Omental fat pad (tissue), 4 donors: Measurements from ENCODE around the gene AKTIP. TPM values are rescaled to one million over a fixed set of nuclear protein-coding genes. Genes with fewer than 3 reads are reported as not detected.

Source experiments
- ATAC-seq: fragments of 150-250 bp; one replicate; pipeline ENCODE4 v1.9.1; 2016; ENCODE audit warnings: mild to moderate bottlenecking, moderate library complexity; ENCODE audit not compliant: low FRiP score
- DNase-seq: peaks from one replicate; pipeline ENCODE4 v3.0.0-alpha.2; 2019; ENCODE audit warnings: low spot score
- total RNA-seq, 4 donors: library from RNA; depleted of rRNA; stranded (reverse); fragments of >200 nt; gene quantifications; one replicate each; pipeline ENCODE4 v1.1.0, GENCODE V29; 2016
- TF ChIP-seq, protein P1 (sequence below), 3 donors: fragments of 450-650 bp; IDR thresholded peaks; one replicate each; pipeline ENCODE4 v1.5.1; 2016 to 2017; ENCODE audit warnings: antibody characterized with exemption in 3 of 3, mild to moderate bottlenecking in 3 of 3, moderate library complexity in 2 of 3

The AKTIP gene
- total RNA-seq, 4 donors from 2014 or later = 22.6 to 57.4 (median 37.6) TPM

DNA sequence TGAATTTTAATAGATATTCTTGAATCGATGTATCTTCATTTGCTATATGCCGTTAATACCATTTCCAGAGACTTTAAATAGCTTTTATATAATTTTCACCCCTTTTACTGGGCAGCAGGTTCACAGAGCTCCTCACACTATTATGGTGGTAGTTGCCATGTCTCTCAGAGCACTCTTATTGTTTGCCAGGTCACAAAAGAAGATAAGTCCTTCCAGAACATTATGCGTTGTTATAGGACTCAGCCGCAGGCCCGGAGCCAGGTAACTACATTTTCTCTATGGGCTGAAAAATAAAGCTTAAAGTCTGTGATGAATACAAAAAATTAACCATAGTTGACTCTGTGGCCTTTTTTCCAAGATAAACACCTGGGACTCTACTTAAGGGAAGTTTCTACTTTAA is 24.0 kb downstream of the AKTIP start:
- ATAC-seq (no peak), DNase-seq (no peak)
- TF ChIP-seq, protein P1, sequence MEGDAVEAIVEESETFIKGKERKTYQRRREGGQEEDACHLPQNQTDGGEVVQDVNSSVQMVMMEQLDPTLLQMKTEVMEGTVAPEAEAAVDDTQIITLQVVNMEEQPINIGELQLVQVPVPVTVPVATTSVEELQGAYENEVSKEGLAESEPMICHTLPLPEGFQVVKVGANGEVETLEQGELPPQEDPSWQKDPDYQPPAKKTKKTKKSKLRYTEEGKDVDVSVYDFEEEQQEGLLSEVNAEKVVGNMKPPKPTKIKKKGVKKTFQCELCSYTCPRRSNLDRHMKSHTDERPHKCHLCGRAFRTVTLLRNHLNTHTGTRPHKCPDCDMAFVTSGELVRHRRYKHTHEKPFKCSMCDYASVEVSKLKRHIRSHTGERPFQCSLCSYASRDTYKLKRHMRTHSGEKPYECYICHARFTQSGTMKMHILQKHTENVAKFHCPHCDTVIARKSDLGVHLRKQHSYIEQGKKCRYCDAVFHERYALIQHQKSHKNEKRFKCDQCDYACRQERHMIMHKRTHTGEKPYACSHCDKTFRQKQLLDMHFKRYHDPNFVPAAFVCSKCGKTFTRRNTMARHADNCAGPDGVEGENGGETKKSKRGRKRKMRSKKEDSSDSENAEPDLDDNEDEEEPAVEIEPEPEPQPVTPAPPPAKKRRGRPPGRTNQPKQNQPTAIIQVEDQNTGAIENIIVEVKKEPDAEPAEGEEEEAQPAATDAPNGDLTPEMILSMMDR (IDR thresholded peaks at IDR 0.05) = no peak

DNA sequence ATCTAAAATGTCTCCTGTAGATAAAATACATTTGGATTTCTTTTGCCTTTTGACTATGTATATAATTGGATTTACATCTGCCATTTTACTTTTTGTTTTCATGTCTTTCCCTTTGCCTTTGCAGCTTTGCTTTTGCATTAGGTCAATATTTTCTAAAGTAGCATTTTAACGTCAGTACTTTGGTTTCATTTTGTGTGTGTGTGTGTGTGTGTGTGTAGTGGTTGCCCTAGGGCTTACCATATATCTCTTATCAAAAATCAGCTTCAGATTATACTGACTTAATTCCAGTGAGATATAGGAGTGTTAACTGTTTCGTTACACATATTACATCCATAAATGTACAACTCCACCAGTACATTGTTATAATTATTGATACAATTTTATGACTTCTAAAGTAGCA is 26.1 kb downstream of the AKTIP start:
- TF ChIP-seq, protein P1 (IDR thresholded peaks at IDR 0.05) = no peak
- ATAC-seq (no peak), DNase-seq (no peak)

DNA sequence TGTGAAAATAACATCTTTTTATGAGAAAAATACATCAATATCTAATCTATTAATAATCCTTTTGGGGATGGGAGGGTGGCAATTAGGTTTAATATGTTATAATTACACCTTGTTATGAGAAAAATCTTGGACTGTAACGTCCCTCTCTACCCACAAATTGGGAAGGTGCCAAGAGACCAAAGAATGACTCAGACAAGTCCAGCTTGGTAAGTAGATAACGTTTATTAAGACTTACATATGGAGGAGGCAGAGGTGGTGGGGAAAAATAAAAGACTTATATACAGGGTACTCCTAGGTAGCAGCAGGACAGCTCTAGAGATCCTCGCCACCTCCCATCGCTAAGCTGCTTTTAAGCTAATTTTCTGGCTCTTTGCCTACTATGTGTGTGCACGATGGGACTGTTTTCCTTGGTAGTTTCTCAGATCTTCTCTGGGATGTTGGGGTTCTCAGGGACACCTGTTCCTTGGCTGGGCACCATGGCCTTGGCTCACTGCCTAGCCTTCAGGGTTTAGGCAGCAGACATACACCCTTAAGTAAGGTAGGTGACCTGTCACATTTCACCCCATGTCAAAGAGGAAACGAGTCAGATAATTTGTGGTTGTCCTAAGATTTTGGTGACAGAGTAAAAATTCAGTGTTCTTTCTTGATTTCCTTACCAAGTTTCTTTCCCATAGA is 37.3 kb downstream of the AKTIP start:
- ATAC-seq (no peak), DNase-seq (no peak)
- TF ChIP-seq, protein P1 (IDR thresholded peaks at IDR 0.05) = no peak

GRCh38 chr16:53458635-53459034 is 44.4 kb downstream of the AKTIP start:
- ATAC-seq (no peak), DNase-seq (no peak)
- TF ChIP-seq, protein P1 (IDR thresholded peaks at IDR 0.05) = no peak

GRCh38 chr16:53457670-53458069 is 45.3 kb downstream of the AKTIP start:
- no peak for DNase-seq
- TF ChIP-seq, protein P1 (IDR thresholded peaks at IDR 0.05) = no peak
- ATAC-seq = no peak

DNA sequence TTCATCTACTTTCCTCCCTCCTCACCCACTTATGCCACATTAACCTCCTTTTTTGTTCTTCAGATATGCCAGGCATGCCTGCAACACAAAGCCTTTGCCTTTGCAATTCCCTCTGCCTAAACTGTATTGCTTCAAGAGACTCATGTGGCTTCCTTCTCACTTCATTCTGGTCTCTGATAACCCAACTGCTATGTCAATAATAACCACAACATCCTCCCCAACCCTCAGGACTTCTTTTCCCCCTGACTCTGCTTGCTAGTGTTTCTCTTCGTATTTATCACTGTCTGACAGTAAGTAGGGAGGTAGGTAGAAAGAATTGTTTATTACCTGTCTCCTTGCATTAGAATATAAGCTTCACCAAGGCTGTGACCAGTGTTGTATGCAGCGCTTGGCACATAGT is 46.4 kb downstream of the AKTIP start:
- DNase-seq = no peak
- TF ChIP-seq, protein P1 (IDR thresholded peaks at IDR 0.05) = no peak
- no peak for ATAC-seq

DNA sequence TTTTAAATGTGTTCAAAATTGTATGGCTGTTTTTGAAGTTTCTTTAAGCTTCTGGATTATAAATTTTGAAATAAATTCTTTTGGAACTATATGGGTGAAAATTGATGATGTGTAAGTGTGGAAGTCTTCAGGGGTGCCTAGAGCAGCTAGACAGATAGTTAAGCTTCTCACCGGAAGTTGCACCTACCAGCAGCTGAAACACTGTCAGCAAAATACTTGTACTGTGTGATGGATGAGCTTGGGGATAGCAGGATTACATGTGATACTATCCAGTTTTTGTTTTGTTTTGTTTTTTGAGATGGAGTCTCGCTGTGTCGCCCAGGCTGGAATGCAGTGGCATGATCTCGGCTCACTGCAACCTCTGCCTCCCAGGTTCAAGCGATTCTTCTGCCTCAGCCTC is 49.1 kb downstream of the AKTIP start:
- DNase-seq = no peak
- ATAC-seq = no peak
- TF ChIP-seq, protein P1 (IDR thresholded peaks at IDR 0.05) = no peak
